Liver (tissue), 3 donors: ENCODE results near the gene G6PC1.
"Not testable (repeated sequence)": the region's sequence is repeated elsewhere in the genome, so short reads cannot be mapped to it uniquely, and the experiment has no call there.

Experiments used
- CTCF ChIP-seq: fragments of 150-350 bp; IDR thresholded peaks from 2 replicates; pipeline ENCODE4 v1.5.1; 2017; ENCODE audit warnings: improper control_type of control experiment, low read depth, low read length; ENCODE audit not compliant: missing input control
- GABPA ChIP-seq, 2 donors: IDR thresholded peaks in 1 of 2; conservative IDR thresholded peaks in 1 of 2; 2 replicates each; pipeline ENCODE4 v1.6.1; 2016; ENCODE audit warnings: antibody characterized with exemption in 2 of 2, mild to moderate bottlenecking in 1 of 2, moderate library complexity in 1 of 2
- MAX ChIP-seq: IDR thresholded peaks from 2 replicates; pipeline ENCODE4 v1.6.1; 2016; ENCODE audit warnings: antibody characterized with exemption
- NR2F2 ChIP-seq: IDR thresholded peaks from 2 replicates; pipeline ENCODE4 v1.6.1; 2016; ENCODE audit warnings: antibody characterized with exemption
- YY1 ChIP-seq: IDR thresholded peaks from 2 replicates; pipeline ENCODE4 v1.6.1; 2016; ENCODE audit warnings: antibody characterized with exemption, mild to moderate bottlenecking
- donor health status: healthy.
- donor health status: healthy.

- not testable (repeated sequence) for TF ChIP-seq CTCF; YY1; GABPA (IDR thresholded peaks at IDR 0.05 in 1 of 2, conservative IDR thresholded peaks at IDR 0.05 in 1 of 2); NR2F2; MAX
Observed at GRCh38 chr17:42919522-42920077, 19.0 kb downstream of the G6PC1 start.
